ENCODE results near the gene FASN. TPM values are rescaled to one million over a fixed set of nuclear protein-coding genes. Genes with fewer than 3 reads are reported as not detected.

Gene FASN
- total and polyA plus RNA-seq, 2 of the 13 experiments (the other 11 are each of a cell fraction or from before 2014, with no cell fraction given), result 51.7 to 101 TPM

DNA sequence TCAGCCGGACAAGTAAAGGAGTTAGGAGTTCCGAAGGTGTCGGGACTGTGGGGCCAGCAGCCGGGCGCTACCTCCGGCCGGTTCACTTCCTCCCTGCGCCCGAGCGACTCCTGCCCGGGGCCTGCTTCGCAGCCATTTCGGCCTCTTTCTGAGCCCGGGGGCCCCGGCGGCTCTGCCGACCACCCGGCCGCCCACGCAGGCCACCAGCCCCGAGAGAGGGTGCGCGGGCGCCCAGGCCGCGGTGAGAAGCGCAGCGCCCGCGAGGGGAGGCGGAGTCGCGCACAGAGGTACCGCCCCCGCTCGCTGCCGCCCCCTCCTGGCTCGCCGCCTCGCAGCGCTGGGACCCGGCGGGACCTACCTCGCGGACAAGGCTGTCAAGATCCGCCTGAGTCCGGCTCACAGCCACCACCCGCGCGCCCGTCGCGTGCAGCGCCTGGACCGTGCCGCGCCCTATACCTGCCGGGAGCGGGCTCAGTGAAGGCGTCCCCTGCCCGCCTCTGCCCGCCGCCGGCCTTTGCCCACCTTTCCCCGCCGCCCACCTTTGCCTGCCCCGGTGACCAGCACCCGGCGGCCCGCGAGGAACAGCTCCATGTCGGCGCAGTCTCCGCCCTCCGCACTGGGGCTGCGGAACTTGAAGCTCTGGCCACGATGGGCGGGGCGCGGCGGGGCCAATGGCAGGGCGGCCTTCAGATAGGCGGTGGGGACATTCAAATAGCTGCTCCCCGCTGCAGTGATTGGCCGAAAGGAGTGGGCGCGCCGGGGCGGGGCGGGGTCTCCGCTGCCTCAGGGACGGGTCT is 60.7 kb downstream of the FASN start, which contains the start of gene DCXR (continued):
- peak; percentile 82; the same call in 1 of the 2 replicates for TF ChIP-seq RELA (CRISPR knock-in tag; IDR thresholded peaks at IDR 0.05)
- TF ChIP-seq CEBPG (CRISPR knock-in tag; IDR thresholded peaks at IDR 0.05), result peak; percentile 6; the same call in 1 of the 2 replicates
- no peak for TF ChIP-seq HMG20B (CRISPR knock-in tag; conservative IDR thresholded peaks at IDR 0.05)
- no peak; the same call in 1 of the 2 replicates for TF ChIP-seq ZNF24 (IDR thresholded peaks at IDR 0.05)
- TF ChIP-seq ZNF720 (CRISPR knock-in tag; IDR thresholded peaks at IDR 0.05), result no peak
- TF ChIP-seq, protein P1, sequence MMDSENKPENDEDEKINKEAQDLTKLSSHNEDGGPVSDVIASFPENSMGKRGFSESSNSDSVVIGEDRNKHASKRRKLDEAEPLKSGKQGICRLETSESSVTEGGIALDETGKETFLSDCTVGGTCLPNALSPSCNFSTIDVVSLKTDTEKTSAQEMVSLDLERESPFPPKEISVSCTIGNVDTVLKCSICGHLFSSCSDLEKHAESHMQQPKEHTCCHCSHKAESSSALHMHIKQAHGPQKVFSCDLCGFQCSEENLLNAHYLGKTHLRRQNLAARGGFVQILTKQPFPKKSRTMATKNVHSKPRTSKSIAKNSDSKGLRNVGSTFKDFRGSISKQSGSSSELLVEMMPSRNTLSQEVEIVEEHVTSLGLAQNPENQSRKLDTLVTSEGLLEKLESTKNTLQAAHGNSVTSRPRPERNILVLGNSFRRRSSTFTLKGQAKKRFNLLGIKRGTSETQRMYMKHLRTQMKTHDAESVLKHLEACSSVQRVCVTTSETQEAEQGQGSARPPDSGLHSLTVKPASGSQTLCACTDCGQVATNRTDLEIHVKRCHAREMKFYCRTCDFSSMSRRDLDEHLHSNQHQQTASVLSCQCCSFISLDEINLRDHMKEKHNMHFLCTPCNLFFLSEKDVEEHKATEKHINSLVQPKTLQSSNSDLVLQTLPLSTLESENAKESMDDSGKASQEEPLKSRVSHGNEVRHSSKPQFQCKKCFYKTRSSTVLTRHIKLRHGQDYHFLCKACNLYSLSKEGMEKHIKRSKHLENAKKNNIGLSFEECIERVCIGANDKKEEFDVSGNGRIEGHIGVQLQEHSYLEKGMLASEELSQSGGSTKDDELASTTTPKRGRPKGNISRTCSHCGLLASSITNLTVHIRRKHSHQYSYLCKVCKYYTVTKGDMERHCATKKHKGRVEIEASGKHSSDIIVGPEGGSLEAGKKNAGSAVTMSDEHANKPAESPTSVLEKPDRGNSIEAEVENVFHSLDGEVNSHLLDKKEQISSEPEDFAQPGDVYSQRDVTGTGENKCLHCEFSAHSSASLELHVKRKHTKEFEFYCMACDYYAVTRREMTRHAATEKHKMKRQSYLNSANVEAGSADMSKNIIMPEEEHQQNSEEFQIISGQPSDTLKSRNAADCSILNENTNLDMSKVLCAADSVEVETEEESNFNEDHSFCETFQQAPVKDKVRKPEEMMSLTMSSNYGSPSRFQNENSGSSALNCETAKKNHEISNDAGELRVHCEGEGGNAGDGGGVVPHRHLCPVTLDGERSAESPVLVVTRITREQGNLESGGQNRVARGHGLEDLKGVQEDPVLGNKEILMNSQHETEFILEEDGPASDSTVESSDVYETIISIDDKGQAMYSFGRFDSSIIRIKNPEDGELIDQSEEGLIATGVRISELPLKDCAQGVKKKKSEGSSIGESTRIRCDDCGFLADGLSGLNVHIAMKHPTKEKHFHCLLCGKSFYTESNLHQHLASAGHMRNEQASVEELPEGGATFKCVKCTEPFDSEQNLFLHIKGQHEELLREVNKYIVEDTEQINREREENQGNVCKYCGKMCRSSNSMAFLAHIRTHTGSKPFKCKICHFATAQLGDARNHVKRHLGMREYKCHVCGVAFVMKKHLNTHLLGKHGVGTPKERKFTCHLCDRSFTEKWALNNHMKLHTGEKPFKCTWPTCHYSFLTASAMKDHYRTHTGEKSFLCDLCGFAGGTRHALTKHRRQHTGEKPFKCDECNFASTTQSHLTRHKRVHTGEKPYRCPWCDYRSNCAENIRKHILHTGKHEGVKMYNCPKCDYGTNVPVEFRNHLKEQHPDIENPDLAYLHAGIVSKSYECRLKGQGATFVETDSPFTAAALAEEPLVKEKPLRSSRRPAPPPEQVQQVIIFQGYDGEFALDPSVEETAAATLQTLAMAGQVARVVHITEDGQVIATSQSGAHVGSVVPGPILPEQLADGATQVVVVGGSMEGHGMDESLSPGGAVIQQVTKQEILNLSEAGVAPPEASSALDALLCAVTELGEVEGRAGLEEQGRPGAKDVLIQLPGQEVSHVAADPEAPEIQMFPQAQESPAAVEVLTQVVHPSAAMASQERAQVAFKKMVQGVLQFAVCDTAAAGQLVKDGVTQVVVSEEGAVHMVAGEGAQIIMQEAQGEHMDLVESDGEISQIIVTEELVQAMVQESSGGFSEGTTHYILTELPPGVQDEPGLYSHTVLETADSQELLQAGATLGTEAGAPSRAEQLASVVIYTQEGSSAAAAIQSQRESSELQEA (CRISPR knock-in tag; IDR thresholded peaks at IDR 0.05; ENCODE audit: not compliant biosample characterization), result peak; percentile 87
- TF ChIP-seq, protein P2, sequence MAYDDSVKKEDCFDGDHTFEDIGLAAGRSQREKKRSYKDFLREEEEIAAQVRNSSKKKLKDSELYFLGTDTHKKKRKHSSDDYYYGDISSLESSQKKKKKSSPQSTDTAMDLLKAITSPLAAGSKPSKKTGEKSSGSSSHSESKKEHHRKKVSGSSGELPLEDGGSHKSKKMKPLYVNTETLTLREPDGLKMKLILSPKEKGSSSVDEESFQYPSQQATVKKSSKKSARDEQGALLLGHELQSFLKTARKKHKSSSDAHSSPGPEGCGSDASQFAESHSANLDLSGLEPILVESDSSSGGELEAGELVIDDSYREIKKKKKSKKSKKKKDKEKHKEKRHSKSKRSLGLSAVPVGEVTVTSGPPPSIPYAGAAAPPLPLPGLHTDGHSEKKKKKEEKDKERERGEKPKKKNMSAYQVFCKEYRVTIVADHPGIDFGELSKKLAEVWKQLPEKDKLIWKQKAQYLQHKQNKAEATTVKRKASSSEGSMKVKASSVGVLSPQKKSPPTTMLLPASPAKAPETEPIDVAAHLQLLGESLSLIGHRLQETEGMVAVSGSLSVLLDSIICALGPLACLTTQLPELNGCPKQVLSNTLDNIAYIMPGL (CRISPR knock-in tag; IDR thresholded peaks at IDR 0.05; ENCODE audit: borderline replicate concordance in 1 of 2, low read depth in 1 of 2), result peak; percentile 99
- TF ChIP-seq GATA4 (IDR thresholded peaks at IDR 0.05; ENCODE audit: borderline replicate concordance, low read depth), result peak; percentile 89
- TF ChIP-seq FOXJ3 (CRISPR knock-in tag; IDR thresholded peaks at IDR 0.05; ENCODE audit: borderline replicate concordance), result no peak
- TF ChIP-seq PAX8 (CRISPR knock-in tag; IDR thresholded peaks at IDR 0.05; ENCODE audit: borderline replicate concordance), result 0 out of 2 replicates have a peak, but pooled peaks have one; percentile 37
- TF ChIP-seq ATF7 (IDR thresholded peaks at IDR 0.05), result no peak
- no peak; the same call in 1 of the 2 replicates for TF ChIP-seq ATF7 (CRISPR knock-in tag; IDR thresholded peaks at IDR 0.05)

Measured in HepG2 (cell line).